ENCODE data around the gene UNC5B. TPM values are rescaled to one million over a fixed set of nuclear protein-coding genes. Genes with fewer than 3 reads are reported as not detected.

The UNC5B gene
- total and polyA plus RNA-seq, 10 donors, result 0.74 to 21.1 (median 11.3) TPM

DNA sequence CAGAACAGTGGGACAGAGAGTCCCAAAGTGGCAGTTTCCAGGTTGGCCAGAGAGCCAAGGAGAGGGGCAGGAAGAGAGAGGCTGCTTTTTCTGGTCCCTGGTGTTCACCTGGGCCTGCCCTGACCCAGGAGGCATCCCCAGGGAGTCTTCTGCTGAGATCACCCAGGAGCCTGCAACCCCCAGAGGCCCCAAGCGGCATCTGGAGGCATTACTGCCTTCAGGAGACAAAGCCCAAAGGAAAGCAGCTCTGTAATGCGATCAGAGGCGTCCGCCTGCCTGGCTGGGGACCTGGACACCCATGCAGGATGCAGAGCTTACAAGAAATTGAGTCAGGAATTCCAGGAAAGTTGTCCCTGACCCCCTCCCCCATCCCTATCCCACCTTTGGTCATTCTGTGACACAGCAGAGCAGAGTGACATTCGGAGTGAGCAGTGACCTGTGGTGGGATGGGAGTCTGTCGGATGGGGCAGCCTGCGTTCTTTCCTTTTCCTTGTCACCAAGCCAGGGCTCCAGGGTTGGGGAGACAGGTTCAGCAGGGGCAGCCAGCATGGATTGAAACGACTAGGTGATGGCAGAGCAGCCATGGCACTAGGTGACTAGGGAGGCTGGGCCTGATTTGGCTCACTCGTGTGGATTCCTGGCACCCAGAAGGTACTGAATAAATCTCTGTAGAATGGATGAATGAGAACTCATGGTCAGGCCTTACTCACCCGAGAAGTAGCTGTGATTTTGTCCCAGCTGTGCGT is 10.4 kb downstream of the UNC5B start:
- 71 to 86% (median 80%) methylated on average over 8 to 11 of the region's 11 CpGs for WGBS, 5 donors
- peaks cover 0 to 59% (median 0%) of the 10 kb centered on the region in 7 donors for H3K27me3 ChIP-seq (replicated peaks in 1 of 7)
- intact Hi-C loops (cut with DNase I; ENCODE audit: low total_unique reads), result no loop called here
- H3K36me3 ChIP-seq, result no peaks in the 10 kb centered on the region
- TF ChIP-seq POLR2AphosphoS5 (IDR thresholded peaks at IDR 0.05) (no peak), POLR2A (IDR thresholded peaks at IDR 0.05) (no peak)
- TF ChIP-seq, protein P1, sequence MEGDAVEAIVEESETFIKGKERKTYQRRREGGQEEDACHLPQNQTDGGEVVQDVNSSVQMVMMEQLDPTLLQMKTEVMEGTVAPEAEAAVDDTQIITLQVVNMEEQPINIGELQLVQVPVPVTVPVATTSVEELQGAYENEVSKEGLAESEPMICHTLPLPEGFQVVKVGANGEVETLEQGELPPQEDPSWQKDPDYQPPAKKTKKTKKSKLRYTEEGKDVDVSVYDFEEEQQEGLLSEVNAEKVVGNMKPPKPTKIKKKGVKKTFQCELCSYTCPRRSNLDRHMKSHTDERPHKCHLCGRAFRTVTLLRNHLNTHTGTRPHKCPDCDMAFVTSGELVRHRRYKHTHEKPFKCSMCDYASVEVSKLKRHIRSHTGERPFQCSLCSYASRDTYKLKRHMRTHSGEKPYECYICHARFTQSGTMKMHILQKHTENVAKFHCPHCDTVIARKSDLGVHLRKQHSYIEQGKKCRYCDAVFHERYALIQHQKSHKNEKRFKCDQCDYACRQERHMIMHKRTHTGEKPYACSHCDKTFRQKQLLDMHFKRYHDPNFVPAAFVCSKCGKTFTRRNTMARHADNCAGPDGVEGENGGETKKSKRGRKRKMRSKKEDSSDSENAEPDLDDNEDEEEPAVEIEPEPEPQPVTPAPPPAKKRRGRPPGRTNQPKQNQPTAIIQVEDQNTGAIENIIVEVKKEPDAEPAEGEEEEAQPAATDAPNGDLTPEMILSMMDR (IDR thresholded peaks at IDR 0.05 in 8 of 11, conservative IDR thresholded peaks at IDR 0.05 in 3 of 11), result no peak
- H3K4me3 ChIP-seq, result no peak overlapping the region
- H3K9me3 ChIP-seq, result no peaks in the 10 kb centered on the region
- no peak overlapping the region for H3K27ac ChIP-seq
- DNase-seq, result peak; percentile 48
- peaks cover 0 to 34% (median 5%) of the 10 kb centered on the region in 6 donors for H3K4me1 ChIP-seq

DNA sequence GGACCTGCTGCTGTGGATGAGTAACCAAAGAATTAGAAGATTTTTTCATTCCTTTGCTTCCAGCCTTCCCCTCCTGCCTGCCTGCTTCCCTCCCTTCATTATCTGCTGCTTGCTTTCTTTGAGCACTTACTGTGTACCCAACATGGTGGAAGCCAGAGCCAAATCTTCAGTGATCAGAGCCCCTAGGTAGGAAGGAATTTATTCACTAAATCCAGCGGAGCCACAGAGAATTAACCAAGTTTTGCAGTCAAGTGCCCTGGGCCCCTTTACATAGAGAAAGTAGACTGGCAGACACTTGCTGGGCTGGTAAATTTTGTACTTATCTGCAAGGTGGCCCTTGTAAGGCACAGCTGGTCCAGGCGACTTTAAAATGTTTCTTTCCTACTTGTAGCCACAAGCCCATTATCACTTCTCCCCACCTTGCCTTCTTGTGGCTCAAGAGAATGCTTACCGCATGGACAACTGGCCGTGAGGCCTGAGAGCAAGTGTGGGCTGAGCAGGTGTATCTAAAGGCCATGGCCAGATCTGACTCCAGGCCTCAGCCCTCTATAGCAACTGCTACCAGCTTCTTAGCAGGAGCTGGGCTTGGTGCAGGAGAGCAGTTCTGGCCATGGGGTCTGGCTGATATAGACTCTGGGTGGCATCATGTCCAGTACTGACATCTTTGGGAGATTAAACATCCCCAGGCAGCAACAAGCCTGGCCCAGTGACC is 11.1 kb downstream of the UNC5B start:
- Histone ChIP-seq H3K4me3 (no peak overlapping the region), H3K9me3 (no peaks in the 10 kb centered on the region), H3K36me3 (no peaks in the 10 kb centered on the region), H3K27me3 (replicated peaks in 1 of 7) (peaks cover 0 to 52% (median 0%) of the 10 kb centered on the region in 7 donors), H3K4me1 (peaks cover 0 to 27% (median 1%) of the 10 kb centered on the region in 6 donors), H3K27ac (no peak overlapping the region)
- TF ChIP-seq POLR2AphosphoS5 (IDR thresholded peaks at IDR 0.05), result no peak
- TF ChIP-seq POLR2A (IDR thresholded peaks at IDR 0.05), result no peak
- TF ChIP-seq, protein P1 (IDR thresholded peaks at IDR 0.05 in 8 of 11, conservative IDR thresholded peaks at IDR 0.05 in 3 of 11), result no peak
- DNase-seq, result peak; percentile 51
- WGBS, 5 donors, result 87 to 93% (median 90%) methylated on average over 4 of the region's 4 CpGs
- intact Hi-C loops (cut with DNase I; ENCODE audit: low total_unique reads), result no loop called here

DNA sequence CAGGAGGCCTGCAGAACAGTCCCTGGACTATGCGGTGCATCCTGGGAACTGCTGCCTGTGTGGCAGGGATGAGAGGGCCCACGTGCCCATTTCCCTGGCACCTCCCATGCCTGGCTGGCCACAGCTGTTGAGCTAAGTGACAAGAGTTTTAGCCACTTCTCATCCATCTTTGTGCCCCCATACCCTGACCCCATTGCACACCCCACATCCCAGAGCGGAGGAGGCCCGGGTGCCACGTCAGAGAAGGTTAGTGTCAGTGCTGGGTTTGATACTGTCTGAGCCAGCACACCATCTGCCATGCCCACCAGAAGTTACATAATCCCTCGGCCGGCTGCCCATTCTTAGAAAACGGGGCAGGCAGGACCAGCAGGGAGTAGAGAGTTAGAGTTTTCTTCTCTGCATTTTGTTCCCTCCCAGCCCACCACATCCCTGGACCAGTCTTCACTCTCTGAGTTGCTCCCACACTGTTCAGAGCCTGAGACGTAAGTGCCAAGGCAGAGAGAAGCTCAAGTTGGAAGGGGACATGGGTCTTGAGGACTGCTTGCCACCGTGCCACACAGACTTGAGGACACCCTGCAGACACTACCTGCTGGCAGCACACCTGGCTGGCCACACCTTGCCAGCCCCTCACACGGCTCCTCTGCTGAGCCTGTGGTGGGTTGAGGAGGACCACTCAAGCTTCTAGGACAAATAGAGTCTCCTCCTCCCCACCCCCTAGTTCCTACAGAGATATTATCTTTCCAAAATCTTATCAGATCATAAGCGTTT is 13.1 kb downstream of the UNC5B start:
- peaks cover 0 to 38% (median 0%) of the 10 kb centered on the region in 7 donors for H3K27me3 ChIP-seq (replicated peaks in 1 of 7)
- no peaks in the 10 kb centered on the region for H3K9me3 ChIP-seq
- H3K36me3 ChIP-seq, result no peaks in the 10 kb centered on the region
- TF ChIP-seq, protein P1 (IDR thresholded peaks at IDR 0.05 in 8 of 11, conservative IDR thresholded peaks at IDR 0.05 in 3 of 11), result no peak
- no peak for TF ChIP-seq POLR2A (IDR thresholded peaks at IDR 0.05)
- TF ChIP-seq POLR2AphosphoS5 (IDR thresholded peaks at IDR 0.05), result no peak
- WGBS, 5 donors, result 56 to 74% (median 66%) methylated on average over 12 of the region's 12 CpGs
- intact Hi-C loops (cut with DNase I; ENCODE audit: low total_unique reads), result no loop called here
- H3K4me1 ChIP-seq, result peaks cover 0 to 26% (median 5%) of the 10 kb centered on the region in 6 donors
- DNase-seq, result peak; percentile 53
- no peak overlapping the region for H3K4me3 ChIP-seq
- H3K27ac ChIP-seq, result no peak overlapping the region
